LNCaP clone FGC (cell line): ENCODE data around the gene PCSK6.

Experiments
- DNase-seq: peaks from one replicate; pipeline ENCODE4 v3.0.0-alpha.2; 2011; ENCODE audit warnings: low read depth
- H3K4me3 ChIP-seq: 2 replicates; pipeline ENCODE4 v1.5.1; 2011; ENCODE audit warnings: mild to moderate bottlenecking, low read depth, low read length, control low read depth
- TF ChIP-seq, protein P1 (sequence below): IDR thresholded peaks from 2 replicates; pipeline ENCODE4 v1.5.1; 2012; ENCODE audit warnings: mild to moderate bottlenecking; ENCODE audit not compliant: control insufficient read depth, insufficient read depth; ENCODE audit errors: extremely low read depth

Gene PCSK6

DNA sequence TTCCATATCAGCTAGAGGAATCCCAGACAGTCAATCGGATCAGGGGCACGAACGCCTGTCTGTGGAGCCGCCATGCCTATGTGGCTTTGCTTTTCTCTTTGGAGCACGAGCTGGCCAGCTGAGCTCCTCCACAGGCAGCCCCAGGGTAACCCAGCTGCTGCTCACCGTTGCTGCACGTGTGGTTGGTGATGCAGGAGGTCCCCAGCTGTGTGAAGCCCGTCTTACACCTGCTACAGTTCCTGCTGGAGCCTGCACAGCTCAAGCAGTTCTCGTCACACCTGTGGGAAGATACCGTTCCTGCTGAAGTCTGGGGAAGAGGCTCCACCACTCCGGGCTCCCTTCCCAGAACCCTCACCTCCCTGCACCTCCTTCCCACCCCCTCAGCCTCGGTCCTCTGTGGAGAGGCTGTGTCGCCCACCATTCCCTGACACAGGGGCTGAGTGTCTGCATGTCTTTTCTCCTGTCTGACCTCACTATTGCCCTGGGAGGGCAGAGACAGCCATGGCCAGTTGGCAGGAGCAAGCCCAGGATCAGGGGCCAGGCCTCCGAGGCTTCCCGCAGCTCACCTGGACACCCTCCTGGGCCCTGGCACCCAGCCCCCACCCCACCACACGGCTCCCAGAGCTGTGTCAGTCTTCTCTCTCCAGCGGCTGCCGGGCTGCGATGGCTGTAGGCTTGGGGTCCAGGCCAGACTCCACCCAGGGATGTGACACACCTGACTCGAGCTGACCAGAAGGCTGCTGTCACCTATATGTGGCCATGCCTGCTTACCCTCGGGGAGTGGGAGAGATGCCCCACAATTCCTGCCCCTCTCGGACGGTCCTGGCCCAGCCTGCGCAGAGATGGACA lies 182.2 kb downstream of the PCSK6 start:
- TF ChIP-seq, protein P1, sequence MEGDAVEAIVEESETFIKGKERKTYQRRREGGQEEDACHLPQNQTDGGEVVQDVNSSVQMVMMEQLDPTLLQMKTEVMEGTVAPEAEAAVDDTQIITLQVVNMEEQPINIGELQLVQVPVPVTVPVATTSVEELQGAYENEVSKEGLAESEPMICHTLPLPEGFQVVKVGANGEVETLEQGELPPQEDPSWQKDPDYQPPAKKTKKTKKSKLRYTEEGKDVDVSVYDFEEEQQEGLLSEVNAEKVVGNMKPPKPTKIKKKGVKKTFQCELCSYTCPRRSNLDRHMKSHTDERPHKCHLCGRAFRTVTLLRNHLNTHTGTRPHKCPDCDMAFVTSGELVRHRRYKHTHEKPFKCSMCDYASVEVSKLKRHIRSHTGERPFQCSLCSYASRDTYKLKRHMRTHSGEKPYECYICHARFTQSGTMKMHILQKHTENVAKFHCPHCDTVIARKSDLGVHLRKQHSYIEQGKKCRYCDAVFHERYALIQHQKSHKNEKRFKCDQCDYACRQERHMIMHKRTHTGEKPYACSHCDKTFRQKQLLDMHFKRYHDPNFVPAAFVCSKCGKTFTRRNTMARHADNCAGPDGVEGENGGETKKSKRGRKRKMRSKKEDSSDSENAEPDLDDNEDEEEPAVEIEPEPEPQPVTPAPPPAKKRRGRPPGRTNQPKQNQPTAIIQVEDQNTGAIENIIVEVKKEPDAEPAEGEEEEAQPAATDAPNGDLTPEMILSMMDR, result no peak
- H3K4me3 ChIP-seq, result no peak overlapping the region
- DNase-seq, result no peak

DNA sequence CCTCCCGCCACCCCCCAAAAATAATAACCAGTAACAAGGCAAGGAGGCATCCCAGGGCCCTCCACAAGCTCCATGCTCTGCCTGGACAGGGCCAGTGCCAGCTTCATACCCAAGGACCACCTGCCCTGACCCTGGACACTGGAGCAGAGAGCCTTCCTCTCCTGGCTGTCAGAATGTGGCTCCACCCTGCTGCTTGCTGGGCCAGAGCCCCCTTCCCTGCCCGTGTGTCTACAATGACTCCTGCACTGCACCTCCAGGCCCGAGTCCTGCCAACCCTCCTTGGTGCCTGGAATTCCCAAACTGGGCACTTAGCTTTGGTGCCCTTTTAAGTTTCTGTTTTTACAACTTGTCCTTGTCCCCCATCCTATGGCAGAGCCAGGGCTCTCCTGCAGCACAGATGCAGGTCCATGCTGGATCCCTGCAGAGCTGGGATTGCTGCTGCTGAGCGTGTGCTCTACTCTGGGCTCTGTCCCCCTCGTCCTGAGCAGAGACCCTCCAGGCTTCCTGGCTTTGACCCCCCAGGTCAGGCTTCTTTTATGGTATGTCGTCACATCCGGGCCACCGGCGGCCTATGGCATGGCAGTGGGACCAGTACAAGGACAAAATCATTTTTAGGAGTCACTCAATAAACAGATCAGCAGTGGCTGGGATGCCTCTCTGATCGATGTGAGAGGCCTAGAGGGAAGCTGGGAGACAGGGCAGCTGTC lies 183.0 kb downstream of the PCSK6 start:
- H3K4me3 ChIP-seq, result no peak overlapping the region
- no peak for DNase-seq
- TF ChIP-seq, protein P1, result no peak

DNA sequence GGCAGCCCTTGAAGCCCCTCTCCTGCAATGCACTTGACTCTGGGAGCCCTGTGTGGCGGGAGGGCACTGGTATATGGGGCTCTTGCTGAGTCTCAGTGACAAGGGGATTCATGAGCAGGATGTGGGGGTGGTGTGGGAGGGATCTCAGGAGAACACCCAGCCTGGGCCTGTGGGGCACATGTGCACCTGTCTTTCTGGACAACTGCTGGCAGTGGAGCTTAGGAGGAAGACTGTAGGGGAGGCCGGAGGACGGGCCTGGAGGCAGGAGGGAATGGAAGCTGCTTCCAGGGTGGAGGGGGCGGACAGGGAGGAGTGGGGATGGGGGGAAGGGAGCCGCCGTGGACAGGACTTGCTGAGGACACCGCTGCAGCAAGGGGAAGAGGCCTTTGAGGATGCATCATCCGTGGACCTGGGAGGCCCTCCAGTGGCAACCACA lies 183.7 kb downstream of the PCSK6 start:
- TF ChIP-seq, protein P1, result no peak
- DNase-seq, result no peak

DNA sequence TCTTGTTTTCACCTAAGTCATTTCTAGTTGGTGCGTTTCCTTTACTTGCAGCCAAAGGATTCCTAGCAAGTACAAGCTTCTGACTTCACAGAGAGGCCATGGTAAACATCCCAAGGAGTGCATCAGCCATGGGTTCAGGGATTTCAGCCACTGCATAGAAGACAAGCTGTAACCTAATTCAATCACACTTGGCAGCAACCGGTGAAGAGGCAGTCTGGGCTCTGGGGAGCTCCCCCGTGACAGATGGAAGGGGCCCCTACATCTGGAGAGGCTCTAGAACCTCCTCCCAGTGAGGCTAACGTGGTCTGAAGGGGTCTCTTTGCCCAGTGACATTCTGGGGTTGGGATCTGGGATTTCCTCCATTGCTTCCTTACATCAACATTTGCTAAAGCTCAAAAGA lies 186.1 kb downstream of the PCSK6 start:
- no peak for DNase-seq
- TF ChIP-seq, protein P1, result no peak
- H3K4me3 ChIP-seq, result no peak overlapping the region

More for the DNA sequence above, 183.7 kb downstream of the PCSK6 start:
- no peak overlapping the region for H3K4me3 ChIP-seq

DNA sequence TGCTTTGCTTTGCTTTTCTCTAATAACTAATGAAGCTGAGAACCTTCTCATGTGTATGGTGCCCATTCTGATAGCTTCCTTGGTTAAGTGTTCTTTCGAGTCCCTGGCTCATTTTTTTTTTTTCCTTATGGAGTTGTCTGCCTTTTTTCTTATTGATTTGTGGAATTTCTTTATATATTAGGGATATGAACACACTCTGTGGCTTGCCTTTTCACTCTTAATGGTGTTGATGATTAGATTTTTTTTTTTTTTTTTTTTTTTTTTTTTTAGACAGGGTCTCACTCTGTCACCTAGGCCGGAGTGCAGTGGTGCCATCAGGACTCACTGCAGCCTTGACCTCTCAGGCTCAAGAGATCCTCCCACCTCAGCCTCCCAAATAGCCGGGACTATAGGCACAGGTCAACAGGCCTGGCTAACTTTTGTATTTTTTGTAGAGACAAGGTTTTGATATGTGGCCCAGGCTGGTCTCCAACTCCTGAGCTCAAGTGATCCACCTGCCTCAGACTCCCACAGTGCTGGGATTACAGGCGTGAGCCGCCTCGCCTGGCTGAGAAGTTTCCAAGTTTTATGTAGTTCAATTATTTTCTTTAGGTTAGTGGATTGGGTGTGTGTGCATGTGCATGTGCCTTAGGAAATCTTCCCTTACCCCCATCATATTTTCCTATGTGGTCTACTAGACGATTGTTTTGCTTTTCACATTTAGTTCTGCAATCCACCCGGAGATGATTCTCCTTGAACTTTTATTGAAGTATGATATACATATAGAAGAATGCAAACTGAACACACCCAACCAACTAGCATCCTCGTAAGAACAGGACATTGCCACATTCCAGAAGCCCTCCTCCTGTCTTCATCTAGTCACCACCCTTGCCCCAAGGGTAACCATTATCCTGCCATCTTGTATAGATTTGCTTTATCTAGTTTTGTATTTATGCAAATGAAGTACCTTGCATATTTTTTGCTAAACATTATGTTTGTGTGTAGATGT lies 192.8 kb downstream of the PCSK6 start:
- no peak for DNase-seq
- TF ChIP-seq, protein P1, result no peak
- peak overlapping the region; percentile 95 for H3K4me3 ChIP-seq

DNA sequence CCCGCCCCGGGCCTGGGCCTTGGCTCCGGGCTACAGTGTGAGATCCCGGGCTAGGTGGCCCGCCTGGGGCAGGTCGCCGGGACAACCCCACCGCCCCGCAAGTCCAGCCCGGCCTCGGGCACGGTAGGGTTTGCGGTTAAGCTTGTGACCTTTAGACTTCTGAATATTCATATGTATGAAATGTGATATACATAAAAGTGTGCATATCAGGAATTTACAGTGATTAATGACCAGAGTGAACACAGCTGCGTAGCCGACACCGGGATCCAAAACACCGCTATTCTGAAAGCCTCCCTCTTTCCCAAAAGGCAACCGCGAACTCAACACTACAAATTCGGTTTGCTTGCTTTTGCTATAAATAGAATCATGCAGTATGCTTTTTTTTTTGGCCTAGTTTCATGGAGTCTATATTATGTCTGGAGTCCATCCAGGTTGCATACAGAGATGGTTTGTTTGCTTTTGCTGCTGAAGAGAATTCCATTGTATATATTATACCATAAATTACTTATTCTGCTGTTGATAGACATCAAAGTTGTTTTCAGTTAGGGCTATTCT lies 193.8 kb downstream of the PCSK6 start:
- TF ChIP-seq, protein P1, result no peak
- no peak for DNase-seq
- peak overlapping the region; percentile 95 for H3K4me3 ChIP-seq
